Mesendoderm (in vitro differentiated cells): ENCODE results near the gene LIMK1.

Experiments used
- DNase-seq: peaks from one replicate; pipeline ENCODE4 v3.0.0; 2013
- H2AK5ac ChIP-seq: 2 replicates; pipeline ENCODE4 v1.6.1; 2013; ENCODE audit warnings: low read length, inconsistent platforms
- H2BK120ac ChIP-seq: 2 replicates; pipeline ENCODE4 v1.6.1; 2013; ENCODE audit warnings: low read depth, mild to moderate bottlenecking, low read length, moderate library complexity, mixed read lengths
- H2BK15ac ChIP-seq: replicated peaks from 2 replicates; pipeline ENCODE4 v1.6.1; 2013; ENCODE audit warnings: low read depth, mild to moderate bottlenecking, moderate library complexity
- H2BK5ac ChIP-seq: 2 replicates; pipeline ENCODE4 v1.6.1; 2013; ENCODE audit warnings: low read length, inconsistent platforms
- H3K18ac ChIP-seq: 2 replicates; pipeline ENCODE4 v1.6.1; 2013; ENCODE audit warnings: mild to moderate bottlenecking, low read length, mixed read lengths
- H3K23ac ChIP-seq: one replicate; pipeline ENCODE4 v1.6.1; 2013; ENCODE audit warnings: low read length
- H3K27ac ChIP-seq: 2 replicates; pipeline ENCODE4 v1.5.1; 2013; ENCODE audit warnings: low read depth, mild to moderate bottlenecking, inconsistent platforms, low read length, moderate library complexity
- H3K27me3 ChIP-seq: 2 replicates; pipeline ENCODE4 v1.6.1; 2013; ENCODE audit warnings: low read length, control low read depth, mild to moderate bottlenecking, inconsistent platforms; ENCODE audit not compliant: insufficient read depth, poor library complexity
- H3K36me3 ChIP-seq: 2 replicates; pipeline ENCODE4 v1.6.1; 2013; ENCODE audit warnings: low read length, inconsistent platforms; ENCODE audit not compliant: control insufficient read depth, insufficient read depth
- H3K4ac ChIP-seq: one replicate; pipeline ENCODE4 v1.6.1; 2013; ENCODE audit warnings: low read depth, mild to moderate bottlenecking, low read length, moderate library complexity
- H3K4me1 ChIP-seq: 2 replicates; pipeline ENCODE4 v1.6.1; 2013; ENCODE audit warnings: low read depth, low read length, inconsistent platforms; ENCODE audit not compliant: control insufficient read depth
- H3K4me2 ChIP-seq: 2 replicates; pipeline ENCODE4 v1.6.1; 2013; ENCODE audit warnings: low read length
- H3K4me3 ChIP-seq: 2 replicates; pipeline ENCODE4 v1.5.1; 2013; ENCODE audit warnings: mild to moderate bottlenecking, low read length
- H3K56ac ChIP-seq: one replicate; pipeline ENCODE4 v1.6.1; 2013; ENCODE audit warnings: low read length
- H3K79me1 ChIP-seq: 2 replicates; pipeline ENCODE4 v1.6.1; 2013; ENCODE audit warnings: low read length, inconsistent platforms
- H3K79me2 ChIP-seq: 2 replicates; pipeline ENCODE4 v1.6.1; 2013; ENCODE audit warnings: mild to moderate bottlenecking, low read length; ENCODE audit not compliant: control insufficient read depth, insufficient read depth
- H3K9ac ChIP-seq: 2 replicates; pipeline ENCODE4 v1.6.1; 2013; ENCODE audit warnings: low read length, inconsistent platforms
- H4K5ac ChIP-seq: one replicate; pipeline ENCODE4 v1.6.1; 2013; ENCODE audit warnings: low read length
- H4K8ac ChIP-seq: one replicate; pipeline ENCODE4 v1.6.1; 2013; ENCODE audit warnings: low read depth, mild to moderate bottlenecking, control low read depth, low read length, moderate library complexity
- WGBS: extraction: QIAGEN DNeasy Blood & Tissue Kit; methylation state at CpG from one replicate; pipeline ENCODE4 v1.1.7; 2013; ENCODE audit warnings: low lambda C conversion rate, missing lambda C conversion rate; ENCODE audit not compliant: insufficient coverage; ENCODE audit errors: extremely low coverage; 5-methylcytosine and 5-hydroxymethylcytosine counted together

Gene LIMK1

GRCh38 chr7:74058486-74058885 is 25.1 kb upstream of the LIMK1 start:
- H3K4me1 ChIP-seq: no peaks in the 10 kb centered on the region
- H3K4me3 ChIP-seq: no peak overlapping the region
- no peak for DNase-seq
- no peak overlapping the region for H3K4ac ChIP-seq
- no peak overlapping the region for H2AK5ac ChIP-seq
- no peak overlapping the region for H2BK5ac ChIP-seq
- H3K56ac ChIP-seq: no peak overlapping the region
- H3K27me3 ChIP-seq: no peaks in the 10 kb centered on the region
- H3K79me2 ChIP-seq: no peaks in the 10 kb centered on the region
- H3K18ac ChIP-seq: no peak overlapping the region
- no peak overlapping the region for H3K27ac ChIP-seq
- H4K5ac ChIP-seq: no peak overlapping the region
- H2BK120ac ChIP-seq: no peak overlapping the region
- no peak overlapping the region for H3K4me2 ChIP-seq
- no peaks in the 10 kb centered on the region for H3K36me3 ChIP-seq
- H3K9ac ChIP-seq: no peak overlapping the region
- no peak overlapping the region for H4K8ac ChIP-seq
- H3K79me1 ChIP-seq: no peaks in the 10 kb centered on the region
- no peak overlapping the region for H3K23ac ChIP-seq
- WGBS: no CpG with 5 or more reads among the region's 7 CpGs
- H2BK15ac ChIP-seq: no peak overlapping the region

- Histone ChIP-seq H3K27ac (no peak overlapping the region), H3K4me1 (no peaks in the 10 kb centered on the region), H2BK5ac (no peak overlapping the region), H3K23ac (no peak overlapping the region), H3K56ac (no peak overlapping the region), H3K9ac (no peak overlapping the region), H3K79me1 (no peaks in the 10 kb centered on the region), H4K8ac (no peak overlapping the region), H3K4ac (no peak overlapping the region), H3K27me3 (no peaks in the 10 kb centered on the region), H2BK15ac (no peak overlapping the region), H3K79me2 (no peaks in the 10 kb centered on the region), H3K36me3 (no peaks in the 10 kb centered on the region), H2AK5ac (no peak overlapping the region), H4K5ac (no peak overlapping the region), H2BK120ac (no peak overlapping the region), H3K18ac (no peak overlapping the region), H3K4me2 (no peak overlapping the region), H3K4me3 (no peak overlapping the region)
- no CpG with 5 or more reads among the region's 2 CpGs for WGBS
- DNase-seq: no peak
These were observed 24.6 kb upstream of the LIMK1 start for GRCh38 chr7:74059037-74059436.

DNA sequence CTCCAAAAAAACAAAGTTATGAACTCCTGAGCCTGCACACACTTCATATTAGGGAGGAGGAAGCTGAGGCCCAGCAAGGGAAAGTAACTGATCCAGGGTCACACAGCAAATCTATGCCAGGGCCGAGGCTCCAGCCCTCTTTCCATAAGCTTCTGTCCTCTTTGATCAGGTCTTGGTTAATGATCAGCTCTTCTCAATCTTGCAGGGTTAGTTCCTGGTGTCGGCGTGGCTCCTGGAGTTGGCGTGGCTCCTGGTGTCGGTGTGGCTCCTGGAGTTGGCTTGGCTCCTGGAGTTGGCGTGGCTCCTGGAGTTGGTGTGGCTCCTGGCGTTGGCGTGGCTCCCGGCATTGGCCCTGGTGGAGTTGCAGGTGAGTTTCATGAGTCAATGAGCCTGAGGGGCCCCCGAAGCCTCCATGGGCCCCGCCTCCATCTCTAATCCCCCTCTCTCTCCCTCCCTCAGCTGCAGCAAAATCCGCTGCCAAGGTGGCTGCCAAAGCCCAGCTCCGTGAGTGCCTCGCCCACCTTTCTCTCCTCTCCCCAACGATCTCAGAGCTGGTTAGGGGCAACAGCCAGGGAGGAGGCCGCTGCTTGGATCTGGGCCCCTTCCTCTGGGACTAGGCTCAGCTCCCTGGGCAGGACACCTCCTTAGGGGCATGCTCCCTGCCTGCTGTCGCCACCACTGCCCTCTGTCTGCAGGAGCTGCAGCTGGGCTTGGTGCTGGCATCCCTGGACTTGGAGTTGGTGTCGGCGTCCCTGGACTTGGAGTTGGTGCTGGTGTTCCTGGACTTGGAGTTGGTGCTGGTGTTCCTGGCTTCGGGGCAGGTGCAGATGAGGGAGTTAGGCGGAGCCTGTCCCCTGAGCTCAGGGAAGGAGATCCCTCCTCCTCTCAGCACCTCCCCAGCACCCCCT is 23.7 kb upstream of the LIMK1 start:
- Histone ChIP-seq H3K79me1 (no peaks in the 10 kb centered on the region), H3K27ac (no peak overlapping the region), H2BK120ac (no peak overlapping the region), H2BK15ac (no peak overlapping the region), H3K23ac (no peak overlapping the region), H3K4me2 (no peak overlapping the region), H2BK5ac (no peak overlapping the region), H3K18ac (no peak overlapping the region), H3K9ac (no peak overlapping the region), H3K4me3 (no peak overlapping the region), H3K4me1 (no peaks in the 10 kb centered on the region), H3K79me2 (no peaks in the 10 kb centered on the region), H3K4ac (no peak overlapping the region), H2AK5ac (no peak overlapping the region), H3K27me3 (no peaks in the 10 kb centered on the region), H4K8ac (no peak overlapping the region), H3K56ac (no peak overlapping the region), H4K5ac (no peak overlapping the region), H3K36me3 (no peaks in the 10 kb centered on the region)
- no peak for DNase-seq
- no CpG with 5 or more reads among the region's 21 CpGs for WGBS

- Histone ChIP-seq H3K4me3 (no peak overlapping the region), H3K18ac (no peak overlapping the region), H3K4ac (no peak overlapping the region), H4K8ac (no peak overlapping the region), H2BK5ac (no peak overlapping the region), H3K23ac (no peak overlapping the region), H3K56ac (no peak overlapping the region), H2BK120ac (no peak overlapping the region), H3K79me2 (no peaks in the 10 kb centered on the region), H3K27ac (no peak overlapping the region), H3K4me1 (no peaks in the 10 kb centered on the region), H3K36me3 (no peaks in the 10 kb centered on the region), H3K79me1 (no peaks in the 10 kb centered on the region), H2AK5ac (no peak overlapping the region), H3K9ac (no peak overlapping the region), H2BK15ac (no peak overlapping the region), H3K4me2 (no peak overlapping the region), H4K5ac (no peak overlapping the region), H3K27me3 (no peaks in the 10 kb centered on the region)
- no CpG with 5 or more reads among the region's 20 CpGs for WGBS
- peak; percentile 76 for DNase-seq
These were observed 21.6 kb upstream of the LIMK1 start for GRCh38 chr7:74061840-74062539.

DNA sequence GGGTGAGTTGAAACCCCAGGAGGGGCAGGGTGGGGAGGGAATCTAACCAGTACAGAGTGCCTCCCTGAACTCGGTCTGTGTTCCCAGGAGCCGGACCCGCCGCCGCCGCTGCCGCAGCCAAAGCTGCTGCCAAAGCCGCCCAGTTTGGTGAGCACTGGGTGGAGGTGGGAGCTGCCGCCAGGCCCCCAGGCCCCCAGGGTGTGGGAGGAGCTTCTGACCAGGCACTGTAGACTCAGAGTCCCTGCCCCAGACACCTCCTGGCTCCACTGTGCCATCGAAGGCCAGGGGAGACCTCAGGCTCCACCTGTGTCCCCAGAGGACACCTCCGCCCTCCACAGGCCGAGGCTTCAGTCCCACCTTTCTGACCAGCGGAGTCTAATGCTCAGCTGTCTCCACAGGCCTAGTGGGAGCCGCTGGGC is 20.4 kb upstream of the LIMK1 start:
- no peak overlapping the region for H3K27ac ChIP-seq
- H3K56ac ChIP-seq: no peak overlapping the region
- H3K4me1 ChIP-seq: no peaks in the 10 kb centered on the region
- no peak overlapping the region for H4K5ac ChIP-seq
- no peaks in the 10 kb centered on the region for H3K27me3 ChIP-seq
- H3K36me3 ChIP-seq: no peaks in the 10 kb centered on the region
- WGBS: no CpG with 5 or more reads among the region's 14 CpGs
- H2BK15ac ChIP-seq: no peak overlapping the region
- H2AK5ac ChIP-seq: no peak overlapping the region
- no peak overlapping the region for H3K23ac ChIP-seq
- H3K4me3 ChIP-seq: no peak overlapping the region
- H2BK5ac ChIP-seq: no peak overlapping the region
- no peak overlapping the region for H3K18ac ChIP-seq
- no peak overlapping the region for H3K9ac ChIP-seq
- no peak overlapping the region for H3K4ac ChIP-seq
- DNase-seq: no peak
- H2BK120ac ChIP-seq: no peak overlapping the region
- H3K79me1 ChIP-seq: no peaks in the 10 kb centered on the region
- H4K8ac ChIP-seq: no peak overlapping the region
- H3K4me2 ChIP-seq: no peak overlapping the region
- no peaks in the 10 kb centered on the region for H3K79me2 ChIP-seq
